Left lobe of liver (tissue), 2 donors: ENCODE data around the gene CYP4F11. TPM values are rescaled to one million over a fixed set of nuclear protein-coding genes. Genes with fewer than 3 reads are reported as not detected.
"Not testable (repeated sequence)": the region's sequence is repeated elsewhere in the genome, so short reads cannot be mapped to it uniquely, and the experiment has no call there.

Source experiments
- ATAC-seq: fragments of 200-7000 bp; cut with Tn5 transposase; one replicate; pipeline ENCODE4 v1.9.1; 2020; ENCODE audit warnings: mild to moderate bottlenecking, moderate library complexity
- DNase-seq: peaks from one replicate; pipeline ENCODE4 v3.0.0-alpha.2; 2020; ENCODE audit warnings: low spot score
- total RNA-seq: library from RNA; stranded (reverse); gene quantifications from one replicate; pipeline ENCODE4 v1.2.1, GENCODE V29; 2021
- donor health status: DM: no; HTN: no; CAD: no; lungs with moderate emphysema.
- donor health status: DM: no; HTN: yes; CAD: no.

Gene CYP4F11
- total RNA-seq, 1 donor from 2014 or later, result 97.0 TPM

GRCh38 chr19:15885167-15885566 lies 49.2 kb downstream of the CYP4F11 start:
- DNase-seq, result no peak
- ATAC-seq, result no peak

- not testable (repeated sequence) for ATAC-seq
Measured at GRCh38 chr19:15883329-15883728, 51.0 kb downstream of the CYP4F11 start.

GRCh38 chr19:15874821-15875474 lies 59.4 kb downstream of the CYP4F11 start:
- ATAC-seq (no peak), DNase-seq (no peak)

More at GRCh38 chr19:15883329-15883728, 51.0 kb downstream of the CYP4F11 start:
- not testable (repeated sequence) for DNase-seq

- DNase-seq, ATAC-seq: not testable (repeated sequence)
Measured at GRCh38 chr19:15873771-15874170, 60.6 kb downstream of the CYP4F11 start.

- ATAC-seq (no peak), DNase-seq (no peak)
Measured at GRCh38 chr19:15871570-15871969, 62.8 kb downstream of the CYP4F11 start.

GRCh38 chr19:15869873-15870272 lies 64.5 kb downstream of the CYP4F11 start:
- DNase-seq (no peak), ATAC-seq (peak; percentile 4)

GRCh38 chr19:15869109-15869555 lies 65.2 kb downstream of the CYP4F11 start:
- DNase-seq, result peak; percentile 82
- peak; percentile 95 for ATAC-seq

- ATAC-seq (no peak), DNase-seq (no peak)
Measured at GRCh38 chr19:15866636-15867035, 67.7 kb downstream of the CYP4F11 start.

GRCh38 chr19:15864824-15865223 lies 69.5 kb downstream of the CYP4F11 start:
- DNase-seq (no peak), ATAC-seq (no peak)

- DNase-seq (no peak), ATAC-seq (no peak)
Measured at GRCh38 chr19:15863272-15863671, 71.1 kb downstream of the CYP4F11 start.

GRCh38 chr19:15862444-15862843 lies 71.9 kb downstream of the CYP4F11 start:
- ATAC-seq, result no peak
- no peak for DNase-seq

Other genes starting within 250 kb of the CYP4F11 start
- gene OR10H2, start 206.5 kb downstream of the CYP4F11 start, total RNA-seq, result not detected
- gene OR10H3, start 196.5 kb downstream of the CYP4F11 start, total RNA-seq, result not detected
- gene OR10H5, start 146.9 kb downstream of the CYP4F11 start, total RNA-seq, result not detected
- not detected for gene OR10H1, start 118.9 kb downstream of the CYP4F11 start, total RNA-seq
- 228 TPM for gene CYP4F2, start 36.5 kb downstream of the CYP4F11 start, total RNA-seq
- gene OR10H4, start 14.5 kb upstream of the CYP4F11 start, total RNA-seq, result not detected
- 21.0 TPM for gene TPM4, start 142.0 kb upstream of the CYP4F11 start, total RNA-seq
- 56.5 TPM for gene RAB8A, start 177.4 kb upstream of the CYP4F11 start, total RNA-seq
- gene HSH2D, start 209.2 kb upstream of the CYP4F11 start, total RNA-seq, result 0.86 TPM
- not detected for gene CIB3, start 239.0 kb upstream of the CYP4F11 start, total RNA-seq